Lung (tissue), 12 donors: ENCODE data around the gene GIPC3. TPM values are rescaled to one million over a fixed set of nuclear protein-coding genes. Genes with fewer than 3 reads are reported as not detected.

Source experiments
- ATAC-seq: fragments of 200-7000 bp; cut with Tn5 transposase; one replicate; pipeline ENCODE4 v1.9.1; 2020; ENCODE audit warnings: moderate number of reproducible peaks; ENCODE audit not compliant: insufficient read depth, low FRiP score
- DNase-seq, 3 donors: peaks; one replicate each; pipeline ENCODE4 v3.0.0-alpha.2; 2013 to 2017
- H3K27ac ChIP-seq, 2 donors: one replicate each; pipeline ENCODE4 v1.5.1; 2013; ENCODE audit warnings: mild to moderate bottlenecking in 2 of 2, moderate library complexity in 2 of 2, control low read depth in 1 of 2, inconsistent platforms in 1 of 2, low read depth in 1 of 2, low read length in 1 of 2
- H3K27me3 ChIP-seq, 3 donors: one replicate each; pipeline ENCODE4 v1.5.1; 2013; ENCODE audit warnings: low read length in 2 of 3; ENCODE audit not compliant: control insufficient read depth in 3 of 3, insufficient read depth in 3 of 3
- H3K36me3 ChIP-seq, 4 donors: one replicate each; pipeline ENCODE4 v1.5.1; 2013; ENCODE audit warnings: low read length in 4 of 4, mild to moderate bottlenecking in 1 of 4, moderate library complexity in 1 of 4; ENCODE audit not compliant: control insufficient read depth in 4 of 4, insufficient read depth in 4 of 4
- H3K4me1 ChIP-seq, 5 donors: one replicate each; pipeline ENCODE4 v1.5.1; 2013; ENCODE audit warnings: low read length in 5 of 5, mild to moderate bottlenecking in 2 of 5, moderate library complexity in 1 of 5; ENCODE audit not compliant: control insufficient read depth in 5 of 5, insufficient read depth in 5 of 5
- H3K4me3 ChIP-seq: one replicate; pipeline ENCODE4 v1.5.1; 2013; ENCODE audit warnings: mild to moderate bottlenecking, control low read depth, moderate library complexity
- H3K9ac ChIP-seq, 2 donors: one replicate each; pipeline ENCODE4 v1.5.1; 2013; ENCODE audit warnings: low read length in 2 of 2, control low read depth in 1 of 2; ENCODE audit not compliant: insufficient read depth in 1 of 2
- H3K9me3 ChIP-seq, 4 donors: one replicate each; pipeline ENCODE4 v1.5.1; 2013; ENCODE audit warnings: low read length in 3 of 4, mild to moderate bottlenecking in 1 of 4, moderate library complexity in 1 of 4; ENCODE audit not compliant: control insufficient read depth in 4 of 4, insufficient read depth in 3 of 4
- CTCF ChIP-seq: IDR thresholded peaks from 2 replicates; pipeline ENCODE4 v1.5.1; 2012; ENCODE audit warnings: mild to moderate bottlenecking; ENCODE audit errors: control extremely low read depth, extremely low read depth
- WGBS, 2 donors: extraction: QIAGEN DNeasy Blood & Tissue Kit; methylation state at CpG; one replicate each; pipeline ENCODE4 v1.1.7; 2013; 5-methylcytosine and 5-hydroxymethylcytosine counted together
- polyA plus RNA-seq, 2 donors: library from polyadenylated mRNA; stranded (reverse); fragments of 200-250 nt; gene quantifications; one replicate each; pipeline ENCODE4 v1.2.1, GENCODE V29; 2013
- total RNA-seq, 2 donors: library from RNA; depleted of rRNA in 1 of 2; stranded (reverse); fragments of >200 nt in 1 of 2; gene quantifications; one replicate each; pipeline ENCODE4 v1.2.1, GENCODE V29; 2014 to 2021
- donor health status: control.
- donor health status: control.
- donor health status: Bipolar disorder and iron deficiency.
- donor health status: healthy.
- donor health status: DM: yes; HTN: yes; CAD: no.

Gene GIPC3
- total and polyA plus RNA-seq, 4 donors: 1.6 to 2.1 (median 1.9) TPM

GRCh38 chr19:3605361-3605760 is 20.1 kb downstream of the GIPC3 start:
- Histone ChIP-seq H3K9me3 (no peaks in the 10 kb centered on the region), H3K36me3 (peaks cover 0 to 4% (median 0%) of the 10 kb centered on the region in 4 donors), H3K4me1 (peaks cover 0 to 39% (median 11%) of the 10 kb centered on the region in 5 donors), H3K27me3 (peaks cover 0 to 15% (median 0%) of the 10 kb centered on the region in 3 donors), H3K9ac (peak overlapping the region in 1 of 2 donors; percentile 14), H3K27ac (no peak overlapping the region), H3K4me3 (peak overlapping the region; percentile 20)
- ATAC-seq (no peak), DNase-seq (no peak)
- TF ChIP-seq CTCF: no peak
- WGBS, 2 donors: 47 to 56% methylated on average over 3 of the region's 3 CpGs

DNA sequence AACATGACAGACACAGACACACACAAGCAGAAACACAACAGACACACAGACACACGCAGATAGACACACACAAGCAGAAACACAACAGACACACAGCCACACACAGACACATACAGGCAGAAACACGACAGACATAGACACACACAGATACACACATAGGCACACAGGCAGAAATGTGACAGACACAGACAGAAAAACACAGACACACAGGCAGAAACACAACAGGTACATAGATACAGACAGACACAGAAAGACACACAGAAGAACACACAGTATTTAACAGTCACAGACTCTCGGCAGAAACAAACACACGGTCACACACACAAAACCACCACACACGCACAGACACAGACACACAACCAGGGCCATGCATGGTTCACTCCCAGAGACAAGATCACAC is 20.5 kb downstream of the GIPC3 start:
- H3K9ac ChIP-seq: peak overlapping the region in 1 of 2 donors; percentile 40
- H3K9me3 ChIP-seq: no peaks in the 10 kb centered on the region
- H3K36me3 ChIP-seq: peaks cover 0 to 5% (median 0%) of the 10 kb centered on the region in 4 donors
- H3K27me3 ChIP-seq: peaks cover 0 to 15% (median 0%) of the 10 kb centered on the region in 3 donors
- peak overlapping the region; percentile 23 for H3K4me3 ChIP-seq
- ATAC-seq (no peak), DNase-seq (no peak)
- peaks cover 0 to 40% (median 11%) of the 10 kb centered on the region in 5 donors for H3K4me1 ChIP-seq
- no peak for TF ChIP-seq CTCF
- H3K27ac ChIP-seq: no peak overlapping the region
- WGBS, 2 donors: 44 to 48% methylated on average over 5 of the region's 5 CpGs

GRCh38 chr19:3606174-3606689 is 21.0 kb downstream of the GIPC3 start:
- Histone ChIP-seq H3K4me1 (peaks cover 0 to 40% (median 11%) of the 10 kb centered on the region in 5 donors), H3K9ac (peak overlapping the region in 1 of 2 donors; percentile 40), H3K27me3 (peaks cover 0 to 15% (median 0%) of the 10 kb centered on the region in 3 donors), H3K4me3 (peak overlapping the region; percentile 46), H3K27ac (peak overlapping the region; percentile 81 to 84), H3K36me3 (peaks cover 0 to 9% (median 2%) of the 10 kb centered on the region in 4 donors), H3K9me3 (no peaks in the 10 kb centered on the region)
- ATAC-seq: no peak
- no peak for DNase-seq
- 5% methylated on average over 30 to 35 of the region's 35 CpGs for WGBS, 2 donors
- TF ChIP-seq CTCF: no peak
